NCI-H128 (cell line): Measurements from ENCODE around the gene CNIH3.

ENCODE experiments used
- DNase-seq: peaks from one replicate; lab custom pipeline; 2025; ENCODE audit not compliant: unreplicated experiment; lab: John Stamatoyannopoulos, UW

The CNIH3 gene

DNA sequence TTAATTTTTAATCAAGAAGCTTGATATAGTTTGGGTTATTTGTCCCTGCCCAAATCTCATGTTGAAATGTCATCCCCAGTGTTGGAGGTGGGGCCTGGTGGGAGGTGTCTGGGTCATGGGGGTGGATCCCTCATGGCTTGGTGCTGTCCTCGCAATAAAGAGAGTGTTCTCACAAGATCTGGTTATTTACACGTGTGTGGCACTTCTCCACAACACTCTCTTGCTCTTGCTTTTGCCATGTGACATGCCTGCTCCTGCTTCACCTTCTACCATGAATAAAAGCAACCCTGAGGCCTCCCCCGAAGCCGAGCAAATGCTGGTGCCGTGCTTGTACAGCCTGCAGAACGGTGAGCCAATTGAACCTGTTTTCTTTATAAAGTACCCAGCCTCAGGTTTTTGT lies 2.6 kb upstream of the CNIH3 start:
- no peak for DNase-seq

DNA sequence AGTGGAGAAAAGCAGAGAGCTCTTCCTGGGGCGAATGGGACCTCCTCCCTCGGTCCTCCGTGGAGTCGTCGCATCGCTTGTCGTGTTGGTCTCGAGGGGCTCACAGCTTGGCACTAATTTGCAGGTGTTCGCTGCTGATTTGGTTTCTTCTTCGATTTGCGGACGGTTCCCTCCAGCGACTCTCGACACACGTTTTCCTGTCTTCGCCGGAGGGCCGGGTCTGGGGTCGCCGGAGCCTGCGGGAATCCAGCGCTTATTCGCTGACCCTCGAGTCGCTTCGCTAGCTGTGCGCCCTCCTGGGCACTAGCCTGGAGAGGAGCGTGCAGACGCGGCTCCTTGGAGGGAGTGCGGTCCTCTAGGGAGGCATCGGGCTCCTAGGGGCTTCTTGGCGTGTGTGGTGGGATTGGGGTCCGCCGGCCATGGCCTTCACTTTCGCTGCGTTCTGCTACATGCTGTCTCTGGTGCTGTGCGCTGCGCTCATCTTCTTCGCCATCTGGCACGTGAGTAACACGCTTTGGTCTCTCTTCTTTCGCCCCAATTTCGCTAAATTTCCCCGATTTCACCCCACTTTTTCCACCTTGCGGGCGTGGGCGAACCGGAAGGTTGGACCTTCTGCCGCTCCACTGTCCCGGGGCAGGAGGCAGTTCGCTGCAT lies 766 bp downstream of the CNIH3 start:
- DNase-seq, result no peak

DNA sequence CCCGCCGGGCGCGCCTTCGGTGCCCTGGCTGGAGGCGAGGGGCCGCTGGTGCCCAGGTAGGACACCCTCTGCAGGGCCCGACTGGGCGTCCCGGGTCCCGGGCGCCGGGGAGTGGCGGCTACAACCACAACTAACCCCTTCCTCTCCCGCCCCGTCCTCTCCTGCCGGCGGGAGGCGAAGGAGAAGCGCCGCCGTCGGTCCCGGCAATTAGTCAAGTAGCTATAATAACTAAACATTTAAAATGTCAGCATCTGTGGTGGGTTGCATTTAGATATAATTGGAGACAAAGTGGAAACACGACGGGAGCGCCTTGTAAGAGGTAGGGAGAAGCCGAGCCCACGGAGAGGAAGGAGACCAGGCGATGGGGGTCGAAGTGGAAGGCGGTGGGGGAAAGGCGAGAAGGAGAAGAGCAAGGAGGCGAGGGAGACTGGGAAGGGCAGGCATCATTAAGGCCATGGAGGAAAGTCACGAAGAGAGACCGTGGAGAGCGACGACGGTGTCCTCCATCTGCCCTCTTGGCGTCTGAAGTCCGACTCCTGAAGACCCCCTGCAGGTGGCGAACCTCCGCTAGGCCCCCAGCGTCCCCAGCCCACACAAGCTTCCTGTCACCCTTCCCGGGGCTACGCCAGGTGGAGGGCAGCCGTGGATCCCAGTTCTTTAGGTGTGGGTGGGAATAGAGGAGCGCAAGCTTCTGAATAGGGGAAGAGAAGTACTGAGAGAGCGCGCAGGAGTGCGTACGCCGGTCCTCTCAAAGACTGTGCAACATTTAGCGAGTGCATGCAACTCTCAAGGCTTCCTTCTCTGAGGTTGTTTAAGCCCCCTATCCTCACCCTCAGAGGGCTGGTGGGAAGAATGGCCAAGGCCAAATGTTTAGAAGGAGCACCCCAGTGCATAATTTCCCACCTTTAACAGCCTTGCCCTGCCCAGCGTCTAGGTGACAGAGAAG lies 1.6 kb downstream of the CNIH3 start:
- DNase-seq, result no peak

DNA sequence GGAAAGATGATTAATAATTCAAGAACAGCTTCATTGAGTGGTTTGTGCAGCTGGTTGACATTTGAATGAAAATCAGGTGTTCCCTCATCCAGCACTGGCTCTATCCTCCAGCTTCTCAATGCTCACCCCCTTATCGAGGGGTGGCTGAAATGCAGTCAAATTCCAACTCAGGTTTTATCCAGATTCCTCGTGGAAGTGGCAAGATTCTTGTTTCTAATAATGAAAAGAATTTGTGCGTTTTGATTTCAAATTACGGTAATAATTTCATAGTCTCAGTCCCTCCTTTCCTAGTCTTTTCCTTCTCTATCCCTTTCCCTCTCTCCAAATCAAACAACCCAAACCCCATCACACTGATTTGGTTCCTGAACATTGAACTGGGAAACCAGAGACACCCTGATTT lies 3.1 kb downstream of the CNIH3 start:
- DNase-seq, result no peak

DNA sequence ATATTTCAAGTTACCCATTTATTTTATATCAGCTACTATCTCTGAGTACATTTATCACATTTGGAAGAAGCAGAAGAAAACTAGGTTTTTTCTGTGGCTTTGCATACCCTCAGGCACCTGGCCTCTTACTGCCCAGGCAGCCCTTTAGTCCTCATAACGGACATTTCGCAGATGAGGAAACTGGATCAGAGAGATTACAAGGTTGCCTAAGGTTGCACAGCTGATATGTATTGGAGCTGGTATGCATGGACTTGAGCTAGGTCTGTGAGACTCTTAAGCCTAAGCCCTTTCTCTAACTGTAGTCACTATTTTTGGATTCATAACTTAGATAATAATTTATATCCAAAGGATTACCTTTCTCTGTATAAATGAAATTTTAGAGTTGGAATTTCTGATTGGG lies 4.0 kb downstream of the CNIH3 start:
- DNase-seq, result no peak

DNA sequence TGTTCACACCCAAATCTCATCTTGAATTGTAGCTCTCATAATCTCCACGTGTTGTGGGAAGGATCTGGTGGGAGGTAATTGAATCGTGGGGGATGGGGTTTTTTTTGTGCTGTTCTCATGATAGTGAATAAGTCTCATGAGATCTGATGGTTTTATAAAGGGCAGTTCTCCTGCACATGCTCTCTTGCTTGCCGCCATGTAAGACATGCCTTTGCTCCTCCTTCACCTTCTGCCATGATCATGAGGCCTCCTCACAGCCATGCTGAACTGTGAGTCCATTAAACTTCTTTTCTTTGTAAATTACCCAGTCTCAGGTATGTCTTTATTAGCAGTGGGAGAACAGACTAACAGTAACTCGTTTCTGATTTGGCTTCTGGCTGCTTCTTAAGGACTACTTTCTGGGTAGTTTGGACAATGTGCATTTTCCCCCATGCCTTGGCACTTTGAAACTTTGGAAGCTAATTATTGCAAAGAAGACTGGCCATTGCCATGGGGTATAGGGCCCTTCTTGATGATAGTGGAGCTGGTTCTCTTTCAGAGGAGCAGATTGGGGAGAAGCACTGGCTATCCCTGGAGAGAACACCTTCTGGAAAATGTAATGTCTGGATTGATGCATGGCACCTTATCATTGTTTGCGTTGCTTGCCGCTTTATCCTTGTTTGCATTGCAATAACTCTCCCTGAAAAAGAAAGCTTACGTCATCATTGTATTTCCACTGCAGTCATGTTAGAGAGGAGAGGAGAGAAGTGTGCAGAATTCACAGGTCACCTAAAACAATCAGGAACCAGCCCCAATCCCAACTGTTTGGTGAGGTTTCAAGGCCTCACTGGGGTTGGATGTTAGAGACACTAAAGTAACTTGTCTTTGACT lies 5.9 kb downstream of the CNIH3 start:
- DNase-seq, result no peak

DNA sequence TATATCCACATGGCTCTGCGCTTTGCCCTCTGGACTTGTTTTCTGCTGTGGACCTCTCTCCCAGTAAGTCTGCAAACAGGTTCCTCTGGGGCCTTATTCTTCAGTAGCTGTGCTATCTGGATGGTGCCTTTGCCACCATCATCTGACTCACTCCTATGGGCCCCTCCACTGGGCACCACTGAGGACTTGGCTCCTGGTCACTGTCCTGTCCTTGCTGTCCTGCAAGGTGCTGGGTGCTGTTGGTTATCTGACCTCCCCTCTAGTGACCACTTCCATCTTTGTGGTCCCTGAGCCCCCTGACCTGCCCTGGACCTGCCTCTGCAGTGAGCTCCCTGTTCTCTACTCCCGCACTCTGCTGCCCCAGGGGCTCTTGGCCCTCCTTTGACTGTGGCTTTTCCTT lies 6.7 kb downstream of the CNIH3 start:
- DNase-seq, result no peak

DNA sequence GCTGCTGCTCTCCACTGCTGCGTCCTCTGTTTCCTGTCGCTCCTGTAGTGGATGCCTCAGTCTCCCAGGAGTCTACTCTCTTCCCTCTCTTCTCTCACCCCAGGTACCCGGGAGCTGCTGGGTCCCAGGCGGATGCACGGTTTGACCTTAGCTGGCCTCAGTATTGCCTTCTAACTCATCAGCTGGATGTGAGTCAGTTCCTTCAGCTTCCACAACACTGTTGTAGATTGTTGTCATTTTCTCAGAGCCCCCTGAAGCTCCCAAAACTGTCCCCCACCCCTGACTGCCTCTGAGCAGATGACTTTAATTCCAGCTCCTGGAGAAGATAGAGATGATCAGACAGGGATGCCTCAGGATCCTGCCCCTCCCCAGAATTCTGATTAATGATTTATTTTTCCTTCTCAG lies 7.2 kb downstream of the CNIH3 start:
- DNase-seq, result no peak

DNA sequence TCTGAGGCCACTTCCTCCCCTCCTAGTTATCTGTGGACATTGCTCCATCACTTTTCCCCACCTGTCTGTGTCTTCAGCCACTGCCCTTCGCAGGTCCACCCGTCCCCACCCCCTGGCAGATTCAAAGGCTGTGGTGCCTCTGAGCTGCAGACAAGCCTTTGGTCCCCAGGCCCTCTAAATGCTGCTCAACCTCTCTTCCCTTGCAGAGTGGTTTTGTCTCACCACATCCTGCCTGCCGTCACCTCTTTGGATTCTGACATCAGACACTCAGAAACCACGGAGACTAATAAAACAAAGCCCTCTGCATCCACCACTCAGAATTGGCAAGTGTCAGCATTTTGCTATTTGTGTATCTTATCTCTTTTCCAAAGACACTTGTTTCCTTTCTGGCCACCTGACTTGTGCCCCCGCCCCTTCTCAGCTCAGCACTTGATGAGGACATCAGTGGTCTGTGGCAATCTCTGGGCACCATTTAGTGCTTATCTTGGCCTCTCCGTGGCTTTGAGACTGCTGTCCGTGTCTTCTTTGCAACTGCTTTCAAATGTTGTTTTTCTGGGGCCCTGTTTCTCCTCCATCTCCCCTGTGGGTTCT lies 7.7 kb downstream of the CNIH3 start:
- DNase-seq, result peak; percentile 11

DNA sequence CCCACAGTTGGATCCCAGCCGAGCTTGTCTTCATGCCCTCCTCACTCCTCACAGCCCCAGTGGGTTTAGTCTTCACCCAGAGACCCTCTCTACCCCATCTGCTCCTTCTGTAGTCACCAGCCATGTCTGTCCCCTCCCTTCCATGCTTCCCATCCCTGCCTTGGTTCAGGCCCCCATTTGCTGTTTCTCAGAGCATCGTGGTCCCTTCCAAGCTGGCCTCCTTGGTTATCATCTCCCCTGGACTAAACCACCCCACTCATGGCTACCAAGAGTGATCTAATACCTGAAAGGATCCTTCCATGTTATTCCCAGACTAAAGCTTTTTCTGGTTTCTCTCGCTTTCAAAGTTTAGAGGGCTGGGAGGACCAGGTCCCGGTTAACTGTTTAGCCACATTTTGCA lies 8.3 kb downstream of the CNIH3 start:
- DNase-seq, result no peak

DNA sequence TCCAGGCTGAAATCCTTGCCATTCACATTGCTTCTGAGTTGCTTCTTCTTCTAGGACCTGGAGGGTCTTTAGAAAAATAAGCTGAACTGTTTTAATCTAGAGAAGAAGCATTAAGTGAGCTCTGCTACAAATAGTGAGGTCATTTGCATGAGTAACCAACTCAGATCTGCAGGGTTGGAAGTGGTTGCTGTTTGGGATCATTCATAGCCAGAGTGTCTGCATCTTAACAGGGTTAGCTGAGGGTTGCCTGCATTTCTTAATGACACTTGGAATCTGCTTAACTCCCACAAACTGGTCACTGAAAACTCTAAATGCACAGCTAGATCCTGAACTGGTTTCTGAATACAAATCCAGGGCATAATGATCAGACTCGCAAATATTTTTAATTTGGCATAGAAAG lies 9.9 kb downstream of the CNIH3 start:
- no peak for DNase-seq

DNA sequence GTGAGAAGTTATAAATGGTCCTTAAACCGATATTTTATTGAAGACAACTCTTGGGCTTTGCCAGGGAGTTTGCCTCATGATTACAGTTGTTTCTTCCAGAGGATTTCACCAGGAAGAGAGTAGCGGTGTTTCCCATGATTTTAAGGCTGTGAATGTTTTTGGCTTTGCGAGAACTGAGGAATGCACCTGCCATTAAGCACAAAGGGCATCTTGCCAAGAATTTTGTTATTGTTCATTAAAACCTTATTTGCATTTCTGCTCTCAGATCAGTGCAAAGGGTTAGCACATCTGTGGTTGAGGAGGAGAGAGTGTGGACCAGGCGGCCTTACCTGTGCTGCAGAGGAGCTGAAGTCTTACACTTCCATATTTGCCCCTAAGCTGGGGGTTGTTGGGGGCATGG lies 13.8 kb downstream of the CNIH3 start:
- DNase-seq, result no peak

DNA sequence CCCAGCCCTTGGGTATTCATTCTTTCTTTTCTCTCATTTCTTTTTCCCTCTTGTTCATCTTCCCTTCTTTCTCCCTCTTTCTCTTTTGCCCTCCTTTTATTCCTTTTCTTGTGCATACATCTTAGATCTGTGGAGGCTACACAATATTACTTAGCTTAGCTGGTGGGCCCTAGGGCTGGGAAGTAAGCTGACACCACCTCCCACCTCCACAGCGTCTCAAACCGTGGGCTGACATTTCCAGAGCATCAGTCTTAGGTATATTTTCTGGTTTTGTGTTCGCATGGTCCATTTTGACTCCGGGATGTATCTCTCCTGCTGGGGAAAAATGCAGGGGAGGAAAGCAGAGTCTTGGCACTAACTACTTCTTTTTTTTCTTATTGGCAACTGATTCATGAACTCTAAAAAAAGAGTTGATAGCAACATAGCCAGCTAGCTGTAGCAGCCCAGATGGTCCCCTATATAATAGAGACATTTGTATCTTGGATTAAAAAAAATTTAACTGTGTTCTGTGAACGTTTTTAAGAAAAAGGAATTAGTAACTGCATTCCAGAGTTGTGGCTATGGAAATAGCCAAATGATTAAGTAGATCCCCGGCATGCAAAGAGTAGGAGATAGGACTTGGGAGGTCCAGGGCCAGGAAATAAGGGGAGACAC lies 15.5 kb downstream of the CNIH3 start:
- no peak for DNase-seq

DNA sequence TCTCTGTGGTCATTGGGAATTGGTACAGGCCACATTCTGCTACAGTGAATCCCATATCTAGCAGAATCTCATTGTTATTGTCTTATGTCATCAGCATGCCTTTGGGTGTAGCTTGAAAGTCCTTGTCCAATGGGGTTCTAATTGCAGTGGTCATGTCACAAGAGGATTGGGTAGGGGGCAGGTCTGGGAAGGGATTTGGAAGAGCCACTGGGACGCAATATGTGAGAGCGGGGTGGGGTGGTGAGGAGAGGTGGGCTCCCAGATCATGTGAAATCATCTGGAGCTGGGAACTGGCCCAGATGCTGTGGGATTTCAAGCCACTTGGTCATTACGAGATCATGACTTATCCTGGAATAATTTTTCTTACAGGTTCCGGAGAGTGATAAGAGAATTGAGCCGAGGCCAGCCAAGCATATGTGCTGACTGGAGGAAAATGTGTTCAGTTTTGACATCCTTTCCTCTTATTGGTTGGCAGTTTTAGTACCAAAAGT lies 16.3 kb downstream of the CNIH3 start:
- DNase-seq, result no peak

DNA sequence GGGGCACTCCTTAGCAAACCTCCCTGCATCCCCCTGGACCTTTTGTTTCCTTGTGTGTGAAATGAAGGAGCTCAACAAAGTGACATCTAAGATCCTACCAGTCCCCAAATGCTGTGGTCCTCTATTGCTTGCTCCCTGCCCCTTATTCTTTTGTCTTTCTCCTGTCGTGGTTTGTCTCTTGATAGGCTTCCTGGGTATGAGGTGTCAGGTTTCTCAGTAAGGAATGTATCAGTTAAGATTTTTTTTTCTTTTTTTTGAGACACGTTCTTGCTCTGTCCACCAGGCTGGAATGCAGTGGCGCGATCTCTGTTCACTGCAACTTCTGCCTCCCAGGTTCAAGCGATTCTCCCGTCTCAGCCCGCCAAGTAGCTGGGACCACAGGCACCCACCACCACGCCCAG lies 16.8 kb downstream of the CNIH3 start:
- no peak for DNase-seq

DNA sequence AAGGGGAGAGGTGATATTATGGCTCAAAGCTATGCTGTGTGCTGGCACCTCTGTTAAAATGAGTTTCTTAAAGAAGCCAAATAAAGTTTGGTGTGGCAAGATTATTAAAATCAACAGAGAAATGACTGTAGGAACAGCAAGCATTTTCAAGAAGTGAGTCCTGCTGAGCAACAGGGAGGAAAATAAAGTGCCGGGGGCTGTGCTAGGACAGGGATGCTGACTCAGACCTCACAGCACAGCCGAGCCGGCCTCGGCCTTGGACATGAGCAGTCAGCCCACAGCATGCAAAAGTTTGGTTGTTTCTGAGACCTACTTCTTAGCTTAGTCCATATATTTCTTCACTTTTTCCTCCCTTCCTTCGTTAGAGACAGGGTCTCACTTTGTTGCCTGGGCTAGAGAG lies 19.2 kb downstream of the CNIH3 start:
- DNase-seq, result no peak

DNA sequence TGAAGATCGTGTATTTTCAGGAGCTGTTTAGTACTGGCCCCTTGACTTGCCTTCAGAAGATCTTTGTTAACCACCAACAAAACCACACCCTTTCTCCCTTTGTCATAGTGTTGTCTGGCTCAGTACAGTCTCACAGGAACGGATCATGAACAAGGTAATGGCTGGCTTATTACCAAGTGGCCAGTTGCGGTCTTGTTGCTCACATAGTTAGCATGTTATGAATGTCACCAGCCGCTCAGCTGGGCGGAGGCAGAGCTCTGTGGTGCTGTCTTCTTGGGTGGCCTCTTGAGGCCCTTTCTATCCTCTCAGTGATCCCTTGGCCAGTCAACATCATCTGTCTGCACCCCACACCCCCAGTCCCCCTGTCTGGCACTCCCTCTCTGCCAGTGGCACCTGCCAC lies 21.4 kb downstream of the CNIH3 start:
- no peak for DNase-seq

DNA sequence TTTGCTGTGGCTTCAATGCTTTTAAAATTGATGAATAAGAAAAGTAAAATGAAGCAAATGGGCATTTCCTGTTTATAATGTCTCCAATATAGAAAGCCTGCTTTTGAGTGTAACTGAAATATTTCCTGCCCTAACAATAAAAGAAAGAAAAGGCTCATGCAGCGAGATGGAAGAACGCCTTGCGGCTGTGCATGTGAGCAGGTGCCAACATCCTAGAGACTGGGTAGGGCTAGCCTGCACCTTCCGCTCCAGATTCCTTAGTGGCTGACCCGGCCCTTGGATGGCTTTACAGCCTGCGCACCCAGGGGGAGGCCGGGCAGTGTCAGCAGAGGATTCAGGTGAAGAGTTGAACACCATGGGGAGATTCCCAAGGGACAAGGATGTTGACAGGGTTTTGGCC lies 21.8 kb downstream of the CNIH3 start:
- DNase-seq, result no peak

DNA sequence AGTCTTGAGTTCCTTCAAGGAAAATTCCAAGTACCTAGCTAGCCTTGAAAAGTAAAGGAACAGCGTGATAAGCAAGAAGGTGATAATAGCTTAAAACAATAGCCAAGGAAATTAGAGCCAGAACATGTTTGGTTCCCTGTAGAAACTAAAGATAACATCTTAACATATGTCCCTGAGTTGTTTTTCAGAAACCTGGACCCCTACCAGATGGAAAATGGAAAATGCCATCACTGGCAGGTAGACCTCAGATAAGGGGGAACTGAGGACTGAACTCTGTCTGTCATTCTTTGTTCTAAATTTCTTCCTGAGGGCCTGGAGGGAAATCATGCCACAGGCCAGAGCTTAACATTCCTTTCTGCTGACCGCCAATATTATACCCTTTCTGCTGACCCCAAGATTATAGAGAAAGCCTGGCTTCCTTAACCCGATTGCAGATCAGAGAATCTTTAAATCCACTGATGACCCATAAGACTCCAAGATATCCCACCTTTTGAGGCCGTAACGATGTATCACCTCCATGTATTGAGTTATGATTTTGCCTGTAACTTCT lies 23.4 kb downstream of the CNIH3 start:
- DNase-seq, result no peak

DNA sequence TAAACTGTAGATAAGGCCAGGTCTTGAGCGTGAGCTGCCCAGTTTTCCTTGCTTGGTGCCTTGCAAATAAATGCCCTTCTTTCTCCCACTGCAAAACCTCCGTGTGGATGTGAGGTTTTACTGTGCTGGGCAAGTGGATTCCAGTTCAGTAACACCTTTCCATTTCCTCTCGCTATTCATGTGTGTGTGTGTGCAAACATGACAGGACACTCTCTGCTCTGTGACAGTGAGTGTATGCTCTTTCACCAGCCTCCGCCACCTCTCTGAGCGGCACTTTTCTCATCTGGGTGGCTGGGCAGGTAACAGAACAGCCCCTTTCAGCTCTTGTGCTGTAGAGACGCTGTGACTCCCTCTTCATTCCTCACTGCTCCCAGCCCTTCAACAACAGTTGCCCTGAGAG lies 23.9 kb downstream of the CNIH3 start:
- no peak for DNase-seq
